GM12873 (cell line): ENCODE results near the gene TBC1D20.

Experiments used
- CTCF ChIP-seq: IDR thresholded peaks from 2 replicates; pipeline ENCODE4 v1.5.1; 2012; ENCODE audit warnings: low read depth, mild to moderate bottlenecking, moderate library complexity, low read length, control low read depth; ENCODE audit not compliant: insufficient read depth; ENCODE audit errors: missing control alignments

Gene TBC1D20

GRCh38 chr20:445514-446336 is 16.6 kb downstream of the TBC1D20 start:
- no peak for TF ChIP-seq CTCF

- TF ChIP-seq CTCF: no peak
Observed at GRCh38 chr20:444862-445426, 17.4 kb downstream of the TBC1D20 start.

- no peak for TF ChIP-seq CTCF
Observed at GRCh38 chr20:444117-444516, 18.2 kb downstream of the TBC1D20 start.

DNA sequence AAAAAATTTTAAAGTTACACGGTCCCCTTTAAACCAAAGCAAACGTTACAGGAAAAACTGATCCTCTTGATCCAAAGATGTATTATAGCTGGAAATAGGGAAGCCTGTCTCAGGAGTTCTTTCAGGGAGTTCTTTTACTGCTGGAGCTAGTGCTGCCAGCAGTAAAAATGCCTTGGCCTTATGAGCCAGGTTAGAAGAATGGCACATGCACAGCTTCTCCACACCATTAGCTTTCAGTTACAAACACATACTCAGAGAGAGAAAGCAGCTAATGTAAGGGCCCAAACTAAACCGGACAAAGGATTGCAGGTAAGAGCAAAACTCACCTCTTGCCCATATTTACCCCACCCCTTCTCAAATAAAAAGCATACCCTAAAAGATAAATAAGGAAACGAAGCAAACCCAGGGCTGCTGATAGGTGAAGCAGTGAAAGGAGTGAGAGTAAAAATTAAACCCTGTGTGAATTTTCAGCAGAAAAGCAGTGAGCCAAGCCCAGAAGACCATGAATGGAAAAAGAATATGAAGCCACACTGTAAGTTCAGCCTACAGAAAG is 19.0 kb downstream of the TBC1D20 start:
- TF ChIP-seq CTCF: no peak

DNA sequence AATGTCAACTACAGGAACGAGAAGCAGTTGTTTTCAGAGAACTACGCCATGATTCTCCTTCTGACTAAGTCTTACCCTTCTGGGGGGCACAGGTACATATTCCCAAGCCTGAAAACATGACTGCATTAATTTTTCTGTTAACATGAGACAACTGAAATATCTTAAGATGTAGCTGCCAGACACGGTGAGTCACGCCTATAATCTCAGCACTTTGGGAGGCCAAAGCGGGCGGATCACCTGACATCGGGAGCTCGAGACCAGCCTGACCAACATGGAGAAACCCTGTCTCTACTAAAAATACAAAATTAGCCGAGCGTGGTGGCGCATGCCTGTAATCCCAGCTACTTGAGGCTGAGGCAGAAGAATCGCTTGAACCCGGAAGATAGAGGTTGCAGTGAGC is 21.7 kb downstream of the TBC1D20 start:
- no peak for TF ChIP-seq CTCF

GRCh38 chr20:440148-440547 is 22.2 kb downstream of the TBC1D20 start:
- TF ChIP-seq CTCF: no peak
